Activated CD4-positive, CD25-positive, alpha-beta regulatory T cell treated with anti-CD3 and anti-CD28 coated beads, Interleukin-2, amount 50 U/mL, for 24 hours (primary cell): ENCODE data around the gene ANKRD7.
"Not testable (repeated sequence)": the region's sequence is repeated elsewhere in the genome, so short reads cannot be mapped to it uniquely, and the experiment has no call there.

Experiments
- ATAC-seq, 2 donors: fragments of 150-1000 bp; cut with Tn5 transposase; one replicate each; pipeline ENCODE4 v1.10.0; 2021; ENCODE audit warnings: mild to moderate bottlenecking in 1 of 2, moderate library complexity in 1 of 2

ANKRD7 gene

GRCh38 chr7:118239014-118239413 lies 14.5 kb downstream of the ANKRD7 start:
- no peak for ATAC-seq

DNA sequence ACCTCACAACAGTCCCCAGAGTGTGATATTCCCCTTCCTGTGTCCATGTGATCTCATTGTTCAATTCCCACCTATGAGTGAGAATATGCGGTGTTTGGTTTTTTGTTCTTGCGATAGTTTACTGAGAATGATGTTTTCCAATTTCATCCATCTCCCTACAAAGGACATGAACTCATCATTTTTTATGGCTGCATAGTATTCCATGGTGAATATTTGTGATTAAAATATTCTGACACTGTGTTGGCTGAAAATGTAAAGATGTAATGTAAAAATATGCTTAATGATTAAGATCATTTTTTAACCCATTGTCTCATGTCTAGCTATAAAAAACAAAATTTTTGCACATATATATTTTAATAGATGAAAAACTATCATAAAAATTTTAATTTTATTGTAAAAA lies 15.8 kb downstream of the ANKRD7 start:
- not testable (repeated sequence) for ATAC-seq

GRCh38 chr7:118243695-118244094 lies 19.2 kb downstream of the ANKRD7 start:
- no peak for ATAC-seq

- ATAC-seq: no peak
These were observed 20.9 kb downstream of the ANKRD7 start for GRCh38 chr7:118245267-118246040.

- no peak for ATAC-seq
These were observed 26.5 kb downstream of the ANKRD7 start for GRCh38 chr7:118250860-118251494.

GRCh38 chr7:118252087-118252486 lies 27.6 kb downstream of the ANKRD7 start:
- no peak for ATAC-seq

- ATAC-seq: no peak
These were observed 34.6 kb downstream of the ANKRD7 start for GRCh38 chr7:118259115-118259514.

DNA sequence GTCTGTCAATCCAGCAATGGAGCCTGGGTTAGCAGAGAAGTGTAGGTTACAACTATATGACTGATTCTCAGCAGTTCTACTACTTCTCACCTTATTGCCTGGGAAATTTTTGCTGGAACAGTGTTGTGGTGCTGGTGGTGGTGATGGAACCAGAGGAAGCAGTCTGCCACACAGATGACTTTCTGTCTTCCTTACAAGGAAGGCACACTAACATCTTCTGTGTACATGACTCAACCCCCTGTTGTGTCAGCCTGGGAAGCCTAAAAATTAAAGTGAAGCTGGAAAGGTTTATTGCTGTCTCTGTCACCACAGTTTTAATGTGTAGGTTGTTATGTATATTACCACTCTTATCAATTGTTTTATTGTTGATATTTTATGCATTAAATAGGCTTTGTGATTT lies 40.3 kb downstream of the ANKRD7 start:
- ATAC-seq: no peak

GRCh38 chr7:118280319-118281012 lies 56.0 kb downstream of the ANKRD7 start:
- no peak for ATAC-seq

DNA sequence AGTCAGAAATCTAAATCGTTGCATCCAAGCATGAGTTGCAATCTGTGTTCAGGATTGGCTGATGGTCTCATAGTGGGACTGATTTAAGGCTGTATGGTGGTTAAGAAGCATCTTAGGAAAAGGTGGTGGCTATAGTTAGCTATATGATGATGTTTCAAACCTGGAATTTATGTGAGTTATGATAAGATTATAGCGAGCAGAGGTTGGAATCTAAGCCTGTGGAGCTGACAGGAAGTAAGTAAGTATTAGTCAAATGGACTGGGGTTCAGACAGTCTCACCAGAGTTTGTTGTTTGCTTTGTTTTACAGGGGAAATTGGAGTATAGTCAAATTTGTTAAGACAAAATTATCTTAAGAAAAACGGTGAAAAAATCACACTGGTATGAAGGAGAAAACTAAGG lies 56.7 kb downstream of the ANKRD7 start:
- ATAC-seq: no peak

- ATAC-seq: no peak
These were observed 60.9 kb downstream of the ANKRD7 start for GRCh38 chr7:118285358-118285757.

DNA sequence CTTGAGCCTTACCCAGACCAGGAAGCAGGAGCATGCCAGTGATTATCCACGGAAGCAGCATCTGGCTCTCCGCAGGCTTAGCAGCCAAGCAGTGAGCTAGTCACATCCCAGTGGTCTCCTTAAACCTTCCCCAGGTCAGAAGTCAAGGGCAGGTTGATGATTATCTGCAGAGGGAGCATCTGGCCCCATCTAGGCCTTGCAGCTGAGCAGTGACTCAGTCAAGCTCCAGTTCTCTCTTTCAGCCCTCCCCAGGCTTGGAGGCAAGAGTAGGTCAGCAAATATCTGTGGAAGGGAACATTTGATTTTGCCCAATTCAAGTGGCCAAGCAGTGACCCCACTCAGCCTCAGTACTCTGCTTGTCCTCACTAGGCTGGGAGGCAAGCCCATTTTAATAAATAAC lies 61.6 kb downstream of the ANKRD7 start:
- no peak for ATAC-seq

GRCh38 chr7:118288098-118288497 lies 63.6 kb downstream of the ANKRD7 start:
- no peak for ATAC-seq

GRCh38 chr7:118289476-118289875 lies 65.0 kb downstream of the ANKRD7 start:
- ATAC-seq: no peak
